ENCODE results near the gene THAP9.

Gene THAP9

DNA sequence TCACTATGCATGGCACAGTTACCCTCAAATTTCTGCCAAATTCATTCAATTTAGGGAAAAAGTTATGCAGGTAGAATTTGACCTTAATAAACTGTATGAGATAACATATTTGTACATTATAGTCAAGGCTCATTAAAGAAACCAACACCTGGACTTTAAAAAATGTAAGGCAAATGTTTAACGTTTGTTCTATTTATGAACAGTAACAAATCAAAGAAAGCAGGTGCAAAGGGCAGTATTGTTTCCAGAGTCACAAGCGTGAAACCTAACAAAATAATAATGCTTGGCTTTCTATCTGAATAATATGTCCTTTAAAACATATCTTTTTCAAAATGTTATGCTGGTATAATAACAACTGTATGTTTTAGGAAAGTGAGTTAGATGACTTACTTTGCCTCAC is 68.9 kb downstream of the THAP9 start:
- no peak for DNase-seq

All from CD4-positive, alpha-beta T cell treated with Interleukin-4 for 4 hours (primary cell).